AG09319 (cell line): Measurements from ENCODE around the gene GADD45B.
A peak's percentile ranks its signal among the peaks of the same experiment; 100 is the strongest.
"Not testable (repeated sequence)": the region's sequence is repeated elsewhere in the genome, so short reads cannot be mapped to it uniquely, and the experiment has no call there.

Experiments used
- DNase-seq: peaks from one replicate; pipeline ENCODE4 v3.0.0-alpha.2; 2010; ENCODE audit warnings: low read depth; ENCODE audit errors: extremely low read depth
- TF ChIP-seq, protein P1 (sequence below): IDR thresholded peaks from 2 replicates; pipeline ENCODE4 v1.5.1; 2011; ENCODE audit warnings: low read depth, mild to moderate bottlenecking, inconsistent platforms, low read length, moderate library complexity

GADD45B gene

DNA sequence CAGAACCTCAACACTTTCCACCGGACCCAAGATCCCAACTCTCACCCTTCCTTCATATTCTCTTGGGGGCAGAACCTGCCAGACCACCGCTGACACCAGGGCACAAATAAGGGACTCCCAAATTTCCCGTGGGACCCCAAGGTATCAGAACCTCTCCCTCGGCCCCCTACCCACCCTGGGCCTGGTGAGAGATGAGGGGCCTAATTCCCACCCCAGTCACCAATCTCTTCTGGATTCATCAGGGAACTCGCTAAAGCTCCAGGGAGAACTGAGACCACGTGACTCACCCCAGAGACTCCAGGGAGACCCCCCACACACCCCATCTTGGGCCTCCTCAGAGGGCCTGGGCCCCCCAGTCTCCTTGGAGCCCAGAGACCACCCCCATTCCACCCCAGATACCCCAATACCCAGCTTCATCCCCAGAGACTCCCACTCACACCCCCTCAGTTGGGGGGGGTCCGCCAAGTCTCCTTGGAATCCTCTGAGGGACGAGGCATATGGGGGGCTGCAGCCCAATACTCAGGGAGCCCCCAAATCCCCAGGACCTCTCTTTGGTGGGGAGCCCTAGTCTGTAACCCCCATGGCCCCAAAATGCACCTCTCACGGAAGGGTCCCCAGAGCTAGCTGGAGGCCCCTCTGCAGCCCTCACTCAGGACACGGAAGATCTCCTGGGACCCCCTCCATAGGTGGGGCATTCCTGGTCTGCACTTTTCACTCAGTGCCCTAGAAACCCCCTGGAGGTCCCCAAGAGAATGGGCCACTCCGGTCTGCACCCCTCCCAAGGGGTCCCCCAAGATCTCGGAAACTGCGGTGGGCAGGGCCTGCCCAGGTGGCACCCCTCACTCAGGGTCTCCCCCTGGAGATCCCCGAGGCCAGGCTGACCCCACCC, 20.7 kb upstream of the GADD45B start:
- no peak for DNase-seq

DNA sequence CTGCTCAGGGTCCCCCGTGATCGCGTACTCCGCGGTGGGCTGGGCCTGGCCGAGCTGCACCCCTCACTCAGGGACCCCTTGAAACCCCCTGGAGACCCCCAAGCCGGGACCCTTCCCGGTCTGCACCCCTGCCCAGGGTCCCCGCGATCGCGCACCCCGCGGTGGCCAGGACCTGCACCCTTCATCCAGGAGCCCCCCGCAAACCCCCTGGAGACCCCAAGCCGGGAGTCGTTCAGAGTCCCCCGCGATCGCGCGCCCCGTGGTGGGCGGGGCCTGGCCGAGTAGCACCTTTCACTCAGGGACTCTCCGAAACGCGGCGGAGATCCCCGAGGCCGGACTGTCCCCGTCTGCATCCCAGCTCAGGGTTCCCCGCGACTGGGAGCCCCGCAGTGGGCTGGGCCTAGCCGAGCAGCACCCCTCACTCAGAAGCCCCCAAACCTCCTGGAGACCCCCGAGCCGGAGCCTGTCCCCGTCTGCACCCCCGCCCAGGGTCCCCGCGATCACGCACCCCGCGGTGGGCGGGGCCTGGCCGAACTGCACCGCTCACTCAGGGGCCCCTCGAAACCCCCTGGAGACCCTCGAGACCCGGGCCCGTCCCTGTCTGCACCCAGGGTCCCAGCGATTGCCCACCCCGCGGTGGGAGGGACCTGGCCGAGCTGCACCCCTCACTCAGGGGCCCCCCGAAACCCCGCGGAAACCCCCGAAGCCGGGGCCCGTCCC, 19.9 kb upstream of the GADD45B start:
- DNase-seq: no peak
- TF ChIP-seq, protein P1, sequence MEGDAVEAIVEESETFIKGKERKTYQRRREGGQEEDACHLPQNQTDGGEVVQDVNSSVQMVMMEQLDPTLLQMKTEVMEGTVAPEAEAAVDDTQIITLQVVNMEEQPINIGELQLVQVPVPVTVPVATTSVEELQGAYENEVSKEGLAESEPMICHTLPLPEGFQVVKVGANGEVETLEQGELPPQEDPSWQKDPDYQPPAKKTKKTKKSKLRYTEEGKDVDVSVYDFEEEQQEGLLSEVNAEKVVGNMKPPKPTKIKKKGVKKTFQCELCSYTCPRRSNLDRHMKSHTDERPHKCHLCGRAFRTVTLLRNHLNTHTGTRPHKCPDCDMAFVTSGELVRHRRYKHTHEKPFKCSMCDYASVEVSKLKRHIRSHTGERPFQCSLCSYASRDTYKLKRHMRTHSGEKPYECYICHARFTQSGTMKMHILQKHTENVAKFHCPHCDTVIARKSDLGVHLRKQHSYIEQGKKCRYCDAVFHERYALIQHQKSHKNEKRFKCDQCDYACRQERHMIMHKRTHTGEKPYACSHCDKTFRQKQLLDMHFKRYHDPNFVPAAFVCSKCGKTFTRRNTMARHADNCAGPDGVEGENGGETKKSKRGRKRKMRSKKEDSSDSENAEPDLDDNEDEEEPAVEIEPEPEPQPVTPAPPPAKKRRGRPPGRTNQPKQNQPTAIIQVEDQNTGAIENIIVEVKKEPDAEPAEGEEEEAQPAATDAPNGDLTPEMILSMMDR: no peak

More for the DNA sequence above, 20.7 kb upstream of the GADD45B start:
- TF ChIP-seq, protein P1: no peak

DNA sequence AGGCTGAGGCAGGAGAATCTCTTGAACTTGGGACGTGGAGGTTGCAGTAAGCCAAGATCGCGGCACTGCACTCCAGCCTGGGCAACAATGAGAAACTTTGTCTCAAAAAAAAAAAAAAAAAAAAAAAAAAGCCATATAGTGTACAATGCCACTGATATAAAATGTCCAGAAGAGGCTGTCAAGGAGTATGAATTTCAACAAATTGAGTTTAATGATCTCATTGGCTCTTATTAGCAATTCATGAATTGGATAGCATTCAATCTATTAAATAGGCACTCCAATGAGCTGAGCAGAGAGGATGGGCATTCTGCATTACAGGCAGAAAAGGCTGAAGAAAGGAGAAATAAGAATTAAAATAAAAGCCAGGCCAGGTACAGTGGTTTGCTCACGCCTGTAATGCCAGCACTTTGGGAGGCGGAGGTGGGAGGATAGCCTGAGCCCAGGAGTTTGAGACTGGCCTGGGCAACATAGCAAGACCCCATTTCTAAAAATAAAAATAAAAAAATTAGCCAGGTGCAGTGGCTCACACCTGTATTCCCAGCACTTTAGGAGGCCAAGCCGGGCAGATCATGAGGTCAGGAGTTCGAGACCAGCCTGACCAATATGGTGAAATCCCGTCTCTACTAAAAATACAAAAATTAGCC, 18.4 kb upstream of the GADD45B start:
- DNase-seq: no peak
- TF ChIP-seq, protein P1: no peak

DNA sequence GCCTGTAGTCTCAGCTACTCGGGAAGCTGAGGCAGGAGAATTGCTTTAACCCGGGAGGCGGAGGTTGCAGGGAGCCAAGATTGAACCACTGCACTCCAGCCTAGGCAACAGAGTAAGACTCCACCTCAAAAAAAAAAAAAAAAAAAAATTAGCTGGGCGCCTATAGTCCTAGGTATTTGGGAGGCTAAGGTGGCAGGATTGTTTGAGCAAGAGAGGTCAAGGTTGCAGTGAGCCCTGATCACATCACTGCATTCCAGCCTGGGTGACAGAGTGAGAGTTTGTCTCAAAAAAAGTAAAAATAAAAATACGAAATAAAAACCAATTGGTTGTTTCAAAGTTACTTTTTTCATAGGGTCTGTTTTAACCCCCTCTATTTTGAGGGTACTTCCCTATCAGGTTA, 17.9 kb upstream of the GADD45B start:
- DNase-seq: no peak
- TF ChIP-seq, protein P1: no peak

DNA sequence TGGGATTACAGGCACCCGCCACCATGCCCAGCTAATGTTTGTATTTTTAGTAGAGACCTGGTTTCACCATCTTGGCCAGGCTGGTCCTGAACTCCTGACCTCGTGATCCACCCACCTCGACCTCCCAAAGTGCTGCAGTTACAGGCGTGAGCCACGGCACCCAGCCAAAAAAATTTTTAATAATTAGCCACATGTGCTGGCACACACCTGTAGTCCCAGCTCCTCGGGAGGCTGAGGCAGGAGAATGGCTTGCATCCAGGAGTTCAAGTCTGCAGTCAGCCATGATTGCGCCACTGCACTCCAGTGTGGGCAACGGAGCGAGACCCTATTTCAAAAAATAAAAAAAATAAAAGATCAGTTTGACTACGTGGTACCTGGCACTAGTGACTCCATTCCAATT, 17.2 kb upstream of the GADD45B start:
- not testable (repeated sequence) for DNase-seq

DNA sequence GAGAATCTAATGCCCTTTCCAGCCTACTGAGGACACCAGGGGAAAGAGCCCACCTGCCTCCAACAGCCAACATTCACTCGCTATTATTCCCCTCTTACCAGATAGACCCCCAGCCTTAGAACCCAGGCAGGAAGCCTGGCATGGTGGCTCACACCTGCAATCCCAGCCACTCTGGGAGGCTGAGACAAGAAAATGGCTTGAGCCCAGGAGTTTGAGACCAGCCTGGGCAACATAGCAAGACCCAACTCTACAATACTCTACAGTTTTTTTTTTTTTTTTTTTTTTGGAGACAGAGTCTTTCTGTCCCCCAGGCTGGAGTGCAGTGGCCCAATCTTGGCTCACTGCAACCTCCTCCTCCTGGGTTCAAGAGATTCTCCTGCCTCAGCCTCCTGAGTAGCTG, 15.7 kb upstream of the GADD45B start:
- TF ChIP-seq, protein P1: no peak
- no peak for DNase-seq

DNA sequence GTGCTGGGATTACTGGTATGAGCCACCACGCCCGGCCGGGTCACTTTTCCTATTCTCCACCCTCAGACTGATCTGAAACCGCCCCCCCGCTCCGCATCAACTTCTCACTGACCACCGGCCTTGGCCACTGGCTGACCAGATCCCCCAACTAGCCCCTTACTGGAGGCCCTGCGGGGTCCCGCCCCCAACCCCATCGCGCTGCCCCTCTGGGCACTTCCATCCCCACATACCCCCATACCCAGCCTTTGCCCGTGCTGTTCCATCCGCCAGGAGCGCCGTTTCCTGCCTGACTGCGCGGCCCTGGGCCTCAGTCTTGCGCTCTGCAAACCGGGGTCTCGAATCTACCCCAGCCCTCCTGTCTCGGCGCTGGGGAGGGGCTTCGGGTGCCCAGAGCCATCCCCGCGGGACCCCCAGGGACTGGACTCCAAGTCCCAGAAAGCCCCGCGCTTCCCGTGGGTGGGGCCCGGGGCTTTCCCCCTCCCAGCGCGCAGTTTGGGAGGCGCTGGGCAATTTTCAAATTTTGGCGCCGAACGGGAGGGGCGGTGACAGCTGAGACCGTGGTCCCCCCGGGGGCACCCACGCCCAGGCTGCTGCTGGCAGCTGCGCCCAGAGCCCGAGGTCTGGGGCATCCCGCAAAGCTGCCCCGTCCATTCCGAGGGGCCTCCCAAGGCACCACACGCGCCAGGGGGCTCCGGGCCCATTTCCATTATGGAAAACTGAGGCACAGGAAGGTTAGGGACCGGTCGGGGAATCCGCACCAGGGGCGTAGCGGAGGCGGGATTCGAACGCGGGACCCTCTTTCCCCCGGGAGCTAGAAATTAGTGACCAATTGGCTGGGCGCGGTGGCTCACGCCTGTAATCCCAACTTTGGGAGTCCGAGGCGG, 13.9 kb upstream of the GADD45B start:
- no peak for DNase-seq
- TF ChIP-seq, protein P1: peak; percentile 26
